NCI-H2081 (cell line): Measurements from ENCODE around the gene NTN3.
A peak's percentile ranks its signal among the peaks of the same experiment; 100 is the strongest.

ENCODE experiments used
- DNase-seq, 2 experiments: peaks; one replicate each; lab custom pipeline; 2025; lab: John Stamatoyannopoulos, UW

The NTN3 gene

DNA sequence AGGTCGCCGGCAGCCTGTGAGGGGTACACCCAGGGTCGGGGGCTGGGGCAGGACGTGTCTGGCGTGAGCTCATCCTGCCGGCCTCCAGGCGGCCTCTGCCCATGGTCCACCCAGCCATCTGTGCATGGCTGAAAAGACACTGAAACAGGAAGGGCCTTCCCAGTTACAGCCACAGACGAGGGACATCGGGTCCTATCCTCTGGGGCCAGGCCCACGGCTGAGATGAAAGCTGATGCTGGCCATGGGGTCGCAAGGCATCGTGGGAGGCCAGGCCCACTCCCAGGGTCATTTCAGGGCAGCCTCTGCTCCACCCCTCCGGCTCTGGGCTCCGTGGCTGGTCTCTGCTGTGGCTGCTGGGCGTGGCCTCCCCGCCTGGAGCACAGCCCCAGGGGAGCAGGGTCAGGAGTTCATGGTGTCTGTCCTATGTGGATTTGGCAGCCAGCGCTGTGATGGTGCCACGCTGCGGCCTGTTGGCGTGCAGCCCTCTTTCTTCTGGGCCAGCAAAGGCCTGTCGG is 26.1 kb downstream of the NTN3 start:
- no peak for DNase-seq

DNA sequence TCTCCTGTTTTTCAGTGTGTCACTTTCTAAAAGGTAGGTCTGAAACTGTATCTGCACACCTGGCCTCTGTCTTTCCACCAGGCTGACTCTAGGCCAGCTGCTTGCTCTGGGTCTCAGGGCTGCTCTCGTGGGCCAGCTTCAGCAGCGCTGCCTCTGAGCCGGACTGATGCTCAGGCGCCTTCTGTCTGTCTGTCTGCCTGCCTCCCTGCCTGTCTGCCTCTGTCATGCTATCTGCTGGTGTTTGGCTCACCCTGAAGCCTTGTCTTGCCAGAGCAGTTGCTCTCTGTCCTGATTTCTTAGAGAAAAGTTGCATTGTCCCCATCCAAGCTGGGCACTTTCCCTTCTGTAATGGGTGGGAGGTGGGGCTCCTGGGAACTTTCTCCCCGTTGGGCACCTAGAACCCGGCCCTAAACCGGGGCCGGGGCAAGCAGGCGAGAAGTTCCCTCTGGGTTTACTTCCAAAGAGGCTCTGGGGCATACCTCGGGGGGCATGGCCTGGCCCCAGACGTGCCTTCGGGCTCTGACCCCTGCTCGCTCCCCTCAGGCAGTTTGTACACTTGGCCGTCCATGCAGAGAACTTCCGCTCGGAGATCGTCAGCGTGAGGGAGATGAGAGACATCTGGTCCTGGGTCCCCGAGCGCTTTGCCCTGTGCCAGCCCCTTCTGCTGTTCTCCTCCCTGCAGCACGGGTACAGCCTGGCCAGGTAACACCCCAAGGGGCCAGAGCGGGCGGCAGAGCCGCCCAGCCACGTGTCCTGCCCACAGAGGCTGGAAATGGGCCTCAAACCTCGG is 26.8 kb downstream of the NTN3 start:
- DNase-seq: no peak

DNA sequence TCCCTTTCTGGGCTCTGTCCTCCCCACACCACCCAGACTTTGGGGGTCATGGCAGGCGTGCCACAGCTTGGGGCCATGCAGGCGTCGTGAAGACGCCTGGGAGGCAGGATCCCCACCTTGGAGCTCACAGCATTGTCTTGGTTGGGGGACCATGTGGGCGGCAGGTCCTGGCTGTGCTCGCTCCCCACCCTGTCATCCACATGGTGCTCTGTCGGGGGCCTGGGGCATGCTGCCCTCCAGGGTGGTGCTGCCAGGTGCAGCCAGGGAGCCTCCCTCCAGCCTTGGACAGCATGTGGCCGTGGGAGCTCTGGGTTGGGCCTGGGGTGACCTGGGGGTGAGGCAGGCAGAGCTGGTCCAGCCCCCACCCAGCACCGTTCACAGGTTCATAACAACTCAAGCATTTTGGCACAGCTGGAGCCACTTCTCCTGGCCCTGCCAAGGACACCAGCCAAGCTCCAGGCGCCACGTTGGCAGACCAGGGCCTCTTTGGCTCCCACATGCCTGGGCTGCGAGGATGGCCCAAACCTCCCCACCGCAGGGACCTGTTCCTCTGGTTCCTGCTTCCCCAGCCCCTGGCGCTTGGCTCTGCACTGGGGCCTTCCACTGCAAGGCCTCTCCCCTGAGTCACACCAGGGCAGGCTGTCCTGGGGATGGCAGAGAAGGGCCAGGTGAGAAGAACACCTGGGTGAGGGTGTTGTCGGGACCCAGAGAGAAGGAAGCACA is 27.6 kb downstream of the NTN3 start:
- DNase-seq: no peak

DNA sequence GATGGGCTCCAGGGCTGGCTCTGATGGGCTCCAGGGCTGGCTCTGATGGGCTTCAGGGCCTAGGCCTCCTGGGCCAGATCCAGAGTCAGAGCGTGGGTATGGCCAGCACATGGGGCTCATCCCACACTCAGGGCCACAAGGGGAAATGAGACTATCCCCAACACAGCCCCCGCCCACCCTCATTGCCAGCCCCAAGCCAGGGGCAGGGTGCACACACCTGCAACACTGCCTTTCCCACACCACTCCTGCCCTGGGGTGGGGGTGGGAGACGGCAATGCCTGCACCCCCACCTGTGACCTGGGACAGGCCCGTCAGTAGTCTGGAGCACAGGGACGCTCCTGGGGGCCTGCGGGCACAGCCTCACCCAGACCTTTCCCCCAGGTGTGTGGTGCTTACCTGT is 28.4 kb downstream of the NTN3 start:
- DNase-seq: no peak

DNA sequence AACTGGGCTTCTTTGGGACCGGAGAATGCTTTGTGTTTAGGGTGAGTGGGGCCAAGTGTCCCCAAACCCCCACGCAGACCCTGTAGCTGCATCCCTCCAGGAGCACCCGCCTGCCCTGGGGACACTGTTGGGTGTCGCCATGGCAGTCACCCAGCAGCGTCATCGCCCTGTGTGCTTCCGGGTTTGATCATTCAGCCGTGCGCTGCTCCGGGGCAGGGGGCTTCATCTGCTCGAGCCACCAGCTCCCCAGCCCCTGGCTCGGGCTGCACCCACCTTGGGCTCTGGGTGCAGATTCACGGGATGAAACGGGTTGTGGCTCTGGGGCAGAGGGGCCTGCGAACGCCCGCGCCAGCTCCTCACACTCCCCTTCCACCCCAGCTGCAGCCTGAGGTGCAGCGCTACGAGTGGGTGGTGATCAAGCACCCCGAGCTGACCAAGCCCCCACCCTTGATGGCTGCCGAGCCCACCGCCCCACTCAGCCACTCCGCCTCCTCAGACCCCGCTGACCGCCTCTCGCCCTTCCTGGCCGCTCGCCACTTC is 28.9 kb downstream of the NTN3 start:
- no peak for DNase-seq

DNA sequence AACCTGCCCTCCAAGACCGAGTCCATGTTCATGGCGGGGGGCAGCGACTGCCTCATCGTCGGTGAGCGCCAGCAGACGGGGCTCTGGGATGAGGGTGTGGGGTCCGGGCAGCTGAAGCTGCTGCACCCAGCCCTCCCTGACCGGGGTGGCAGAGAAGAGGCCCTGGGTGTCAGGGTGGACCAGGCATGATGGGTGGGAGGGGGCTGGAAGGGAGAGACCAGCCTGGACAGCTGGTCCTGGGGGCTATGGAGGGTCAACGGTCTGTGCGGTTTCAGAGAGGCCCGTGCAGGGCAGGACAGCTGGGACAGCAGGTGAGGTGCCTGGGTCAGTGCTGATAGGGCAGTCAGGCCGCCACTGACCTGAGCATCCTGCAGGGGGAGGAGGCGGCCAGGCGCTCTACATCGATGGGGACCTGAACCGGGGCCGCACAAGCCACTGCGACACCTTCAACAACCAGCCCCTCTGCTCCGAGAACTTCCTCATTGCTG is 29.4 kb downstream of the NTN3 start:
- no peak for DNase-seq

DNA sequence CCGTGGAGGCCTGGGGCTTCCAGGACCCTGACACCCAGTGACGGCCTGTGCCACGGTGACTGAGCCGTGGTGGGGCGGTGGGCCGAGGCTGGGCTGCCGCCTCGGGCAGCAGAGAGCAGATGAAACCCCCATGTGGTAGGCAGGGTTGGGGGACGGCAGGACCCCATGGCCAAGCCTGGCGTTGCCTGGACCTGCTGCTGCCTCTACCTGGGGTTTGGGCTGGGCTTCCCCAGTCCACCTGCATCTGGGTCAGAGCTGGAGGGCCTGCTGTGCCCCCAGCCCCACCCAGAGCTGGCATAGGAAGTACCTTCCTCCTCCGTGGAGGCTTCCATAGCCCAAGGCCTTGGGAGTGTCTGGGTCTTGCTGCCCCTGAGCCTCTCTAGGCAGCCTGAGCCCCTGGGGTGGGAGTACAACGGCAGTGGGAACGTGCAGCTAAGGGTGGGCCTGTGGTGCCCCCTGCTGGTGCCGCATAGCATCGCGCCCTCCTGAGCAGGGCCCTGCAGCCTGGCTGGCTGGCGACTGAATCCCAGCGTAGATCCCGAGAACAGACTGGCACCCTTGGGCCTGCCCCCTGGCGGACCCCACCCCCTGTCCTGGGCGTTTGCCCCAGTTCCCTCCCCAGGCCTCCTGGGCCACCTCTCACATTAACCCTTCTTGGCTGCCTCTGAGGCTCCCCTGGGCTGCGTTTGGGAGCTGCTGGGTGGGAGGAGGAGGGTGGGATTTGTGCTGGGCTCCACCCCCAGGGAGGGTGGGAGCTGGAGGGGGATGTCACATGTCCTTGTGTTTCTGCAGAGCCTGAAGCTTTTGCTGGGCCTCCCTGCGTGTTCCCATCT is 30.0 kb downstream of the NTN3 start:
- peak; percentile 73 to 76 for DNase-seq

DNA sequence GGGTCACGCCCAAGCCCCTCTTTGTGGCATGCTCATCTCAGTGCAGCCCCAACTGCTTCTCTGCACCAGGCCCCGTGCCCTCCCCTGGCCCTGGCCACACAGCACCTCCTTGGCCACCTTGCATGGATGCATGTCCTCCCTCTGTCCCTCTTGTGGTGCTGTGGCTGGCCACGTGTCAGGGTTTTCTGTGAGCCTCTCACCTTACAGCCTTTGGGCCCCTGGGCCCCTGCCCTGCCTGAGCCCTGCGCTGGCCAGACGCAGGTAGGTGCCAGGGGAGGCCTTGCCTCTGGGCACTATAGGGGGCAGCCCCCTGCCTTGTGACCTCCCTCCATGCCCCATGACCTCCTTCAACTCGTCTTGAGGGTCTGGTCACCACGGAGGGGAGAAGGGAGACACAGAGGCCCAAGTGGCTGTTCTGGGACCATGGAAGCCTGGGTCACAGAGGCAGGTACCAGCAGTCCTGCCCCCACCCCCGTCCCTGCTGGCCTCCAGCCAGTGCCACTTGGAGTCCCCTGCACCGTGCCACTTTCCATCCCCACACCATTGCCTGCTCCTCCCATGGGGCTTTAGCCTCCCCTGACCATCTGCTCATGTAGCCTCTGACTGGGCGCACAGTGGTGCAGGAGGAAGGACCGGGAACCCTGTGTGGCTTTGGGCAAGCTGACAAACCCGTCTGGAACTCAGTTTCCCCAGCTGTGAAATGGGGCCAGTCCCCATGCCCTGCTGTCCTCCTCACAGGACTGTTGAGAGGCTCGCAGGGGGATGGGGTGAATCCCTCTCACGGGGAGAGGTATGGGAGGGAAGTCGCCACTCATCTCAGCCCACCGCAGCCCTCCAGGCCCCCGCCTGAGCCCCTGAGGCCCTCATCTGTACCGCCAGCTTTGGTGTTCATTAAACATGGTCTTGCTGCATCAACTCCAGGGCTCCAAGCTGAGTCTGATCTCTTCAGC is 31.1 kb downstream of the NTN3 start:
- DNase-seq: no peak

DNA sequence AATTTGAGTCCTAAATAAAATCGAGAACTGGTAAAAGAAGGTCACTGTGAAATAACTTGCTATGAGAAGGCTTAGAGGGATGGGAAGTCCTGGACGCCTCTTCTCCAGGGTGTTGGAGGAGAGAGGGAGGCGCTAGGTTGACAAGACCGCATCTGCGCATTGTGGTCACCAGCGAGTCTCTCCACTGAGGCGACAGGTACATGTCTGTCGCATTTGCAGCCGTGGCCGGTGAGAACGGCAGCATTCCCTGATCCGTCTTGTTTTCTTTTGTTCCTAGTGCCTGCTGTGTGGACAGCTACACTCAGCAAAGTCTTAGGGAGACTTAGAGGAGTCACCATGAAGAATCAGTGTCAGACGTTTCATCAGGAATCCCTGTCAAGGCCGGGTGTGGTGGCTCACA is 34.6 kb downstream of the NTN3 start:
- DNase-seq: no peak

DNA sequence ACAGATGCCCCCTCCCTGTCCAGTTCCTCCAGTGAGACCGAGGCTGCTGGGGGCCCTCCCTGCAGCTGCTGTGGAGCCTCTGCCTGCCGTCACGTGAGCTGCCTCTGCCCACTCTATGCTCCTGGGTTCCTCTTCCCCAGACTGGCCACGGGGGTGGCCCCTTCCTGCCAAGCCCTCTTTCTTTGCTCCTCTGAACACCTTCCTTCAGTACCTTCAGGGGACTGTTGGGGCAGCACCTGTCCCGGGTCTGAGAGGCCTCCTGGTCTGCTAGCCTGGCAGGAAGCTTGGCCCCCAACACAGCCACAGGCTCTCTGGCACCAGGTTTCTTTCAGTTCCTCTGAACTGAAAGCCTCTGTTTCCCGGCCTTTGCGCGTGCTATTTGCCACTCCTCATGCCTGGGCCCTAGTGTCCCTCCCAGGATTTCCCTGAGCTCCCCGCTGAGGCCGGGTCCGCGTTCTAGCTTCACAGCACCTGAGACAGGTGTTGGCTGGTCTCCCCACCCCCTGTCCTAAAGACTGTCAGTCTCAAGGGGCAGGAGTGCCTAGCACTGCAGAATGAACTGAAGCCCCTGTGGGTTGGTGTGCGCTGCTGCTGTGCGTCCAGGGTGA is 36.1 kb downstream of the NTN3 start:
- DNase-seq: no peak

DNA sequence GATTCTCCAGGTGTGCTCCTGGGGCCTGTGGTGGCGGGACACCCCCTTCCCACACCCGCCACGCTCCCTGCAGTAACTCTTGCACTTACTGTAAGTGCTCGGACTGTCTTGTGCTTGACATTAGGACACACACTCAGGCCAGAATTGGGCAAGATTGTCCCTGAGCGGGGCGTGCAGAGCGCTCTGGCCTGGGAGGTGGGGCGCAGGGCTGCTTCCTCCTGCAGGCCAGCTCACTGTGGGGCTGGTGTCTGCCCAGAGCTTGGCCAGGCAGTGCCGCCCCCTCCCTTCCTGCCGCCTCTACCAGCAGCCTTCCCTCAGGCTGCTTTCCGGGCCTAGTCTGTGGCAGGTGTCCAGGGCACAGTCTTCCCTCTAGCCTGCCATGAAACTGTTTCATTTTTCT is 36.6 kb downstream of the NTN3 start:
- DNase-seq: no peak

DNA sequence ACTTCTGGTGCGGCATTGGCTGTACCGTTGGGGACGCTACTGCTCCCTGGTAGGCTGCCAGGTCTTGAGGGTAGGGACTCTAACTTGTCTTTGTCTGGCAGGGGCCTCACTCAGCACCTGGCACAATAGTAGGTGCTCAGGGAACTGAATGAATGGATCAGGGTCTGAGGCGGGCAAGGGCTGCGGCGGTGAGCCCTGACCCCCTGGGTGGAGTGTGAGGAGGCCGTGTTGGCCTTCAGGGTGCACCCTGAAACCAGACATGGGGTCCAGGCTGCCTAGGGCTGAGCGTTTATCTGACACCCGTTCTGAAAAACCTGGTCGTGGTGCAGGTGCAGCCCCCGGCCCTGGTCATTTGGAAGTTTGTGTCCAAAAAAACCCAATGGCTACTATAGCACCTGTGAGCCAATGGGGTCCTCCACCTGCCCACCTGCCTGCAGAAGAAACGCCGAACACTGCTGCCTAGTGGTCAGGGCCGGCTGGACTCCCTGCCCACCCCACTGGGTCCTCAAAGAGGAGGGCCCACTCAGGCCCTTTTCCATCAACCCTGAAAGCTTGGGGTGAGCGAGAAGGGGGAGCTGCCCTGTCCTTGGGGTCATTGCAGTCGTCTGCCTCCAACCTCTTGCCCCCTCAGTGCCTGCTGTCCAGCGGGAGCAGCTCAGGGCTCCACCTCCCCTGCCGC is 37.8 kb downstream of the NTN3 start:
- DNase-seq: no peak

DNA sequence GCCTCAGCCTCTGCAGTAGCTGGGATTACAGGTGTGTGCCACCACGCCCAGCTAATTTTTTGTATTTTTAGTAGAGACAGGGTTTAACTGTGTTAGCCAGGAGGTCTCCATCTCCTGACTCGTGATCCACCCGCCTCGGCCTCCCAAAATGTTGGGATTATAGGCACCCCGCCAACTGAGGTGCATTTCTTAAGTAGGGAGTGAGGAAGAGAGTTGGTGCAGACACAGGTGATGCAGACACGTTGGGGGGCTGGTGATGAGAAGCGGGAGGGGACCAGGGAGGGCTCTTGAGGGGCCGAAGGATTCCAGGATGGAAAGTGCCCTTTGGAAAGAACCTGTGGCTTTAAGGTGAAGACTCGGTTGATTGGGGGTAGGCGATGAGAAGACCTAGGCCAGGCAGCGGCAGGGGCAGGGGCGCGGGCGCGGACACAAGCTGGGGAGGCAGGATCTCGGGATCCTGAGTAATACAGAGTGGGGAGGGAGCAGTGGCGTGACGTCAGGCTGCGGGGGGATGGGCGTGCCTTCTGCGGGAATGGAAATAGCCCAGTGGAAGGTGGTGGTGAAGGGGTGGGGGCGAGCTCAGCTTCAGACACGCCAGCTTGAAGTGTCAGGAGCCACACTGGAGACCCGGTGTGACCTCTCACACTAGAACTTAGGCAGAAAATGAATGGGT is 40.2 kb downstream of the NTN3 start:
- DNase-seq: no peak

DNA sequence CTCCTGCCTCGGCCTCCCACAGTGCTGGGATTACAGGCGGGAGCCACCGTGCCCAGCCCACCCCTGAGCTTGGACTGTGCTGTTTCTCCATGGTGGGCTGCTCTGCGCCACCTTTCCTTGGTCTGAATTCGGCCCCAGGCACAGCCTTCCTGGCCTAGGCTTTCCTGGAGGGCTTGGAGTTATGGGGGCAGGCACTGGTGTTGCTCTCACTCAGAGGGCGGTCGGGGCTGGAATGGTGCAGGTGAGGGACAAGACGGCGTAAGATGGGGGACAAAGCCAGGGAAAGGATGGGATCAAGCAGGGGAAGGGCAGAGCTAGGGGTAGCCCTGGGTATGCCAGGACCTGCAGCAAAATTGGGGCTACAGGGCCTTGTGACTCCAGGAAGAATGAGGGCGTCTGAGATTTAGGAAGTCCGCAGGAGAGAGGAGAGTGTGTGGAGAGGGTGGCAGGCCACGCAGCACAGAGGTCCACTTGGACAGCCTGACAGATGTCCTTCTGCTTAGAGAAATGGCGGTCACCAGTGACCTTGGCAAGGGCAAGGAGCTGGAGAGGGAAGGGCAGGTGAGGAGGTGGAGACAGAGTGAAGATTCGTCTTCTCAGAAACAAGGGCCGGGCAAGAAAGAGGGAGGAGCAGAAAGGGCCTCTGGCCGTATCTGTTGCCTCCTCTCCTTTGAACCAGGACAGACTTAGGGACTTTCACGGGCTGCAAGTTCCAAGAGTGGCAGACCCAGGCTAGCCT is 41.1 kb downstream of the NTN3 start:
- DNase-seq: no peak

DNA sequence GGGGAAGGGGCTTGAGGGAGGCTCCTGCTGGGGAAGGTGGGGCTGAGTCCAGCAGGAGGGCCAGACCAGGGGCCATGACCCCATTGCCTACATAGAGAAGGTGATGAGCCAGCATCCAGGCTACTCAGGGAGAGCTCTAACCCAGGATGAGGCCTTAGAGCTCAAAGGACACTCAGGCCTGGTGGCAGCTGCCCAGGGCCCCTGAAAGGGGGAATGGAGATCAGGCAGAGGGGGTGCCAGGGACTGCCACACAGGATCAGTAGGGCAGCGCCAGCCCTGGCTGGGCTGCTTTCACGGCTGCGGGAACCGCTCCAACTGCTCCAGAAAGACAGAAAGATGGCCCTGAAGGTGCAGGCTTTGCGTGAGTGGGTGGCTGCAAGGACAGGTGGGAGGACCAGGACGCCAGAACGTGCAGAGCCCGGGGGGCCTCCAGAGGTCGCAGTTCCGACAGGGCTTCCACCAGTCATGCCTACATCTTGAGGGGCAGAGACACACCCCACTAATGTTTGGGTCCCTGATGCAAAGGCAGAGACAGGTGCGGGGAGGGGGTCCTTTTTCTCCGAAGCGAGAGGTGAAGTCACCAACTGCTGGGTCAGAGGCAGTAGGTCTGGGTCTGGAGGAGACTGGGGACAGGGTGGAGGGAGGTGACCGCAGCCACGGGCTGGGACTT is 41.8 kb downstream of the NTN3 start:
- DNase-seq: no peak

DNA sequence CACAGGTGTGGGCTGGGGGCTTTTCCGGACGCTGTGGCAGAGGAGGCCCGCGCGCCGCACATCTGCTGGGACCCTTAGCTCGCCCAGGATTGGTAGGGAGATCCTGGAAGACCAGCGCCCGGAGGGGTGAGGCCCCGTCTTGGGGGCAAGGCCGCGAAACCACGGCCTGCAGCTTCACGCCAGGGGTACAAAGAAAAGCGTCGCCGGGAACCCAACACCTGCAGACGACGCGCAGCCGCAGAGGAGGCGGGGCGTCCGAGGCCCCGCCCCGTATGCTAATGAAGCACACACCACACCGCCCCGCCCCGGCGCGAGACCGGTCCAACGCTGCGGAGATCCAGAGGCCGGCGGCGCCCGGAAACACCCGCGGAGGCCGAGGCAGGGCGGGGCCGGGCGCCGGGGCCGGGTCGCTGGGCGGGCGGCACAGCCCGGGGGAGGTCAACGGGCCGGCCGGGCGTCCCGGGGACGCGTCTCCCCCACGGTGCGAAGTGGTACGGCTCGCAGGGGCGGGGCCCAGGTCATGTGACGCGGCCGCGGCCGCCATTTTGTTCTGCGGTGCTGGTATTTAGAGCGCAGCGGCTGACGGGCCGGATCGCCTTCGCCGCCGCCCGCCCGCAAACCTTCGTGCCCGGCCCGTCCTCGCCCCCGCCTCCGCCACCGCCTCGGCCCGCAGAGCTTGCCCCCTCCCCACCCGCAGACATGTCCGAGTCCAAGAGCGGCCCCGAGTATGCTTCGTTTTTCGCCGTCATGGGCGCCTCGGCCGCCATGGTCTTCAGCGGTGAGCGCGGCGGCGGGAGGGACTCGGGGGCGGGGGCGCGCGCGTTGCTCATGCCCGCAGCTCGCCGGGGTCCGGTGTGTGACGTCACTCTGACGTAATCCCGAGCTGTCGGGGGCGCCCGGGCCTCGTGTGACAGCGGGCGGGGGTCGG is 42.6 kb downstream of the NTN3 start, which contains the start of gene ATP6V0C:
Gene ATP6V0C (plus strand): TSS at position 548 of the 928 bp plus-strand sequence. CDS start 152 bp downstream, at position 700.
- peak; percentile 93 to 95 for DNase-seq
